KOPT-K1 (cell line): ENCODE measurements around the gene GRWD1.

ENCODE experiments used
- H3K27ac ChIP-seq: fragments of 200-600 bp; sonication (generic); 2 replicates; pipeline ENCODE4 v1.5.1; 2016; ENCODE audit warnings: antibody characterized with exemption, mild to moderate bottlenecking, low read depth, low read length; ENCODE audit not compliant: poor library complexity, severe bottlenecking
- H3K36me3 ChIP-seq: fragments of 200-600 bp; sonication (generic); 2 replicates; pipeline ENCODE4 v1.5.1; 2017; ENCODE audit warnings: antibody characterized with exemption, mild to moderate bottlenecking, low read length, moderate library complexity; ENCODE audit not compliant: insufficient read depth
- H3K9me3 ChIP-seq: fragments of 200-600 bp; sonication (generic); 2 replicates; pipeline ENCODE4 v1.5.1; 2017; ENCODE audit warnings: antibody characterized with exemption, low read length, mild to moderate bottlenecking; ENCODE audit not compliant: insufficient read depth, poor library complexity, severe bottlenecking

The GRWD1 gene

DNA sequence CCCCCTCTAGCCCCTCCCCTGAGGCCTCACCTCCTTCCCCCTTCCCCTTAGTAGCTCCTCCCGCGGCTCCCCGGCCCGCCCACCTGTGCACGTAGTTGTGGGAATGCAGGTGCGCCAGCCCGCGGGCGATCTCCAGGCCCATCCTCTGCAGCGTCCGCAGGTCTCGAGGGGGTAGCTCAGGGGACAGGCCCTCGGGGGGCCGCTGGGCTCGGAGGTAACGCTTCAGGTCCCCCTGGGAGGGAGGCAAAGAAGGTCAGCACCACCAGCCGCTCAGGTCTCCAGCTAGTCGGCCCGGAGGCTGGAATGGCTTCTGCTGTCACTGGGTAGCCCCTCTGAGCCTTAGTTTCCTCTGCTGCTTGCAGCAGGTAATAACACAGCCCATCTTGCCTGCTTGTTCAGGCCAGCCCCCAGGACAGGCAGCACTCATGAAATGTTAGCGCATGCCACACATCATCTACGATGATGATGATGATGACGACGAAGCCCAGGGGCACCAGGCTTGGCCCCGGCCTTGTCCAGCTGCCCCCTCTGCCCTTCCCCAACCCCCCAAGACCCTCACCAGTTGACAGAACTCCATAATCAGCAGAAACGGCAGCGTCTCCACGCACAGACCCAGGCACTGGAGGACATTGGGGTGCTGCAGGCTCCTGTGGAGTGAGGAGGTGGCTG, 56.7 kb downstream of the GRWD1 start:
- H3K27ac ChIP-seq: no peak overlapping the region
- no peaks in the 10 kb centered on the region for H3K9me3 ChIP-seq
- no peaks in the 10 kb centered on the region for H3K36me3 ChIP-seq

DNA sequence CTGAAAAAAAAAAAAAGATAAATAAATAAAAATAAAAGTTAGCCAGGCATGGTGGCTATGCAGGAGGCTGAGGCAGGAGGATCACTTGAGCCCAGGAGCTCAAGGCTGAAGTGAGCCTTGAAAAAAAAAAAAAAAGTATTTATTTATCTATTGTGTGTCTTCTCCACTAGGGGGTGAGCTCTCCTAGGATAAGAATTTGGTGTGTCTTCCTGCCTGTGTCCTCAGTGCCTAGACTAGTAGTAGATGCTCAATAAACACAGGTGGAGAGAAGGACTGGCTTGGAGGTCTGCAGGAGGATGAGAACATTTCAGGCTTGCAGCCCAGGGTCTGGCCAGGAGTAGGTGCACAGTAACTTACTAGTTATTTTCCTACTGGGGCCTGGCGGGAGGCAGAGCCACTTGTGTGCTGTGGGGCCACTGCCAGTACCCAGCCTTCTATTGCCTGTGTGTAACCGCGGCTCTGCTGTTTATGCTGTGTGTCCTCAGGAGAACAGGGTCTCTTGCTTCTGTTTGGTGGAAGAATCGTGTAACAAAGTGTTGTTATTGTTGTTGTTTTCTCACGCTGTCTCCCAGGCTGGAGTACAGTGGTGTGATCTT, 60.5 kb downstream of the GRWD1 start:
- Histone ChIP-seq H3K9me3 (no peaks in the 10 kb centered on the region), H3K27ac (no peak overlapping the region), H3K36me3 (no peaks in the 10 kb centered on the region)
